Central memory CD8-positive, alpha-beta T cell (primary cell): ENCODE data around the gene NDE1.
A peak's percentile ranks its signal among the peaks of the same experiment; 100 is the strongest.
"Not testable (repeated sequence)": the region's sequence is repeated elsewhere in the genome, so short reads cannot be mapped to it uniquely, and the experiment has no call there.

ENCODE experiments used
- ATAC-seq: fragments of 150-1000 bp; cut with Tn5 transposase; replicated peaks from 2 replicates; pipeline ENCODE4 v1.10.0; 2022; ENCODE audit warnings: mild to moderate bottlenecking, moderate FRiP score, moderate number of reproducible peaks; ENCODE audit not compliant: poor library complexity, severe bottlenecking; ENCODE audit errors: extremely low read depth
- DNase-seq, 2 donors: peaks; one replicate each; pipeline ENCODE4 v3.0.0; 2021; ENCODE audit warnings: low spot score in 2 of 2
- H3K27ac Mint-ChIP-seq: one replicate; pipeline ENCODE4 v1.8.0; 2022; ENCODE audit warnings: low read depth, mild to moderate bottlenecking, moderate library complexity, mixed read lengths
- H3K27me3 Mint-ChIP-seq: one replicate; pipeline ENCODE4 v1.8.0; 2022; ENCODE audit warnings: mixed read lengths
- H3K36me3 Mint-ChIP-seq: one replicate; pipeline ENCODE4 v1.8.0; 2022; ENCODE audit warnings: mild to moderate bottlenecking, moderate library complexity, mixed read lengths; ENCODE audit not compliant: insufficient read depth
- H3K4me1 Mint-ChIP-seq: one replicate; pipeline ENCODE4 v1.8.0; 2022; ENCODE audit warnings: mixed read lengths
- H3K4me3 Mint-ChIP-seq: one replicate; pipeline ENCODE4 v1.8.0; 2022; ENCODE audit warnings: mild to moderate bottlenecking, moderate library complexity, mixed read lengths
- H3K9me3 Mint-ChIP-seq: one replicate; pipeline ENCODE4 v1.8.0; 2022; ENCODE audit warnings: mixed read lengths

NDE1 gene, protein sequence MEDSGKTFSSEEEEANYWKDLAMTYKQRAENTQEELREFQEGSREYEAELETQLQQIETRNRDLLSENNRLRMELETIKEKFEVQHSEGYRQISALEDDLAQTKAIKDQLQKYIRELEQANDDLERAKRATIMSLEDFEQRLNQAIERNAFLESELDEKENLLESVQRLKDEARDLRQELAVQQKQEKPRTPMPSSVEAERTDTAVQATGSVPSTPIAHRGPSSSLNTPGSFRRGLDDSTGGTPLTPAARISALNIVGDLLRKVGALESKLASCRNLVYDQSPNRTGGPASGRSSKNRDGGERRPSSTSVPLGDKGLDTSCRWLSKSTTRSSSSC

GRCh38 chr16:15650019-15650697, at the start of gene NDE1:
Gene NDE1, plus strand, starts transcription at chr16:15650245. Its CDS starts 14,534 bp downstream, at chr16:15664779.
- Mint-ChIP-seq H3K4me3 (peak within 1 kb of the TSS; percentile 98), H3K27ac (peak within 1 kb of the TSS; percentile 98), H3K27me3 (no peaks in the 10 kb centered on the region), H3K36me3 (peaks cover 21% of the 10 kb centered on the region), H3K4me1 (peaks cover 31% of the 10 kb centered on the region), H3K9me3 (no peaks in the 10 kb centered on the region)
- DNase-seq (peak; percentile 56 to 60), ATAC-seq (peak; percentile 97)

GRCh38 chr16:15601212-15601879, 48.7 kb upstream of the NDE1 start:
- no peaks in the 10 kb centered on the region for H3K27me3 Mint-ChIP-seq
- no peaks in the 10 kb centered on the region for H3K9me3 Mint-ChIP-seq
- H3K36me3 Mint-ChIP-seq = peaks cover 81% of the 10 kb centered on the region
- no peak overlapping the region for H3K27ac Mint-ChIP-seq
- H3K4me3 Mint-ChIP-seq = no peak overlapping the region
- ATAC-seq (no peak), DNase-seq (no peak)
- H3K4me1 Mint-ChIP-seq = peaks cover 17% of the 10 kb centered on the region

- H3K36me3 Mint-ChIP-seq = peaks cover 76% of the 10 kb centered on the region
- H3K4me3 Mint-ChIP-seq = no peak overlapping the region
- ATAC-seq = no peak
- no peak for DNase-seq
- peak overlapping the region; percentile 27 for H3K27ac Mint-ChIP-seq
- no peaks in the 10 kb centered on the region for H3K9me3 Mint-ChIP-seq
- H3K27me3 Mint-ChIP-seq = no peaks in the 10 kb centered on the region
- H3K4me1 Mint-ChIP-seq = peaks cover 24% of the 10 kb centered on the region
Measured at GRCh38 chr16:15602285-15603044, 47.6 kb upstream of the NDE1 start.

GRCh38 chr16:15604460-15605440, 45.3 kb upstream of the NDE1 start:
- Mint-ChIP-seq H3K36me3 (peaks cover 79% of the 10 kb centered on the region), H3K9me3 (no peaks in the 10 kb centered on the region), H3K4me3 (no peak overlapping the region), H3K27me3 (no peaks in the 10 kb centered on the region), H3K27ac (peak overlapping the region; percentile 26), H3K4me1 (peaks cover 24% of the 10 kb centered on the region)
- DNase-seq (no peak), ATAC-seq (no peak)

GRCh38 chr16:15605839-15606517, 44.1 kb upstream of the NDE1 start:
- no peaks in the 10 kb centered on the region for H3K27me3 Mint-ChIP-seq
- peaks cover 76% of the 10 kb centered on the region for H3K36me3 Mint-ChIP-seq
- no peak for ATAC-seq
- H3K4me3 Mint-ChIP-seq = no peak overlapping the region
- peak overlapping the region; percentile 83 for H3K27ac Mint-ChIP-seq
- H3K9me3 Mint-ChIP-seq = no peaks in the 10 kb centered on the region
- H3K4me1 Mint-ChIP-seq = peaks cover 22% of the 10 kb centered on the region
- no peak for DNase-seq

GRCh38 chr16:15606518-15607220, 43.4 kb upstream of the NDE1 start:
- H3K4me1 Mint-ChIP-seq = peaks cover 16% of the 10 kb centered on the region
- H3K36me3 Mint-ChIP-seq = peaks cover 74% of the 10 kb centered on the region
- no peak for ATAC-seq
- peak overlapping the region; percentile 83 for H3K27ac Mint-ChIP-seq
- no peak overlapping the region for H3K4me3 Mint-ChIP-seq
- no peaks in the 10 kb centered on the region for H3K9me3 Mint-ChIP-seq
- DNase-seq = no peak
- no peaks in the 10 kb centered on the region for H3K27me3 Mint-ChIP-seq

DNA sequence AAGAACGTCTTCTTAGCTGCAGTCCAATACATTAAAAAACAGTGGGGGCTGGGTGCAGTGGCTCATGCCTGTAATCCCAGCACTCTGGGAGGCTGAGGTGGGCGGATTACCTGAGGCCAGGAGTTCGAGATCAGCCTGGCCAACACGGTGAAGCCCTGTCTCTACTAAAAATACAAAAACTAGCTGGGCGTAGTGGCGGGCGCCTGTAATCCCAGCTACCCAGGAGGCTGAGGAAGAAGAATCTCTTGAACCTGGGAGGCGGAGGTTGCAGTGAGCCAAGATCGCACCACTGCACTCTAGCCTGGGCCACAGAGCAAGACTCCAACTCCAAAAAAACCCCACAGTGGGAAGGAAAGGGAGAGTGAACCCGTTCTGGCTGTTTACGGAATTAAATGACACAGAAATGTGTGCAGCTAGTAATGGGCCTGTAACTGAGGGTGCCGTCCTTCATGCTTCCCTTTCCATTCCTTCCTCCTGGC, 42.8 kb upstream of the NDE1 start:
- not testable (repeated sequence) for H3K27me3 Mint-ChIP-seq, H3K9me3 Mint-ChIP-seq, DNase-seq, H3K4me3 Mint-ChIP-seq, ATAC-seq
- peak overlapping the region; percentile 83 for H3K27ac Mint-ChIP-seq
- H3K4me1 Mint-ChIP-seq = peaks cover 16% of the 10 kb centered on the region
- H3K36me3 Mint-ChIP-seq = peaks cover 74% of the 10 kb centered on the region

DNA sequence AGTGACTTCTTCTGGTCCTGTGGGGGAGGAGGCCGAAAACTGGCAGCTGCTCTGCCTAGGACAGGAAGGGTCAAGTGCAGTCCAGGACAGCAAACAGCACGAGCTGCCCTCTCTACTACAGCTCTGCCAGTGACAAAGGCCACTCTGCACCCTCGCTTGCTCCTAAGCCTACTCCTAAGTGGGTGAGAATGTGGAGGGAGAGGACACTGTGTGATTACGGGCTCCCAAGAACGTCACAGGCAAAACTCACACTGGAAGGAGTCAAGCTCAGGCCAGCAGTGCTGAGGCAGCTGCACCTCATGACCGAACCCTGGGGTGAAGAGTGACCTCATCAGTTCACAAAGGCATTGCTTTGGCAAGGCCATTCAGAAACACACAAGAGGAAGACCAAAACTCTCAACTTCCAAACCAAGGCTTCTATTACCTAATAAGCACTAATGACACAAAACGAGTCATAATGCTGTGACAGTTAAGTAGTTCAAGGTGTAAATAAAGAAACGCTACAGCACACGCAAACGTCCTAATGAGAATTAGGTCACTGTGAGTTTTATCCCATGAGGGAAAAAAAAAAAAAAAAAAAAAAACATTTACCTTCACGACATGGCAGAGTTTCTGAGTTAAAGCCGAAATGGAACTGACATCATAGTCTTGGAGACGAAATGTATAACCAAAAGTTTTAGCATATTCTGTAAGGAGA, 42.2 kb upstream of the NDE1 start:
- DNase-seq = no peak
- Mint-ChIP-seq H3K36me3 (peaks cover 76% of the 10 kb centered on the region), H3K27ac (no peak overlapping the region), H3K27me3 (no peaks in the 10 kb centered on the region), H3K4me3 (no peak overlapping the region), H3K4me1 (peaks cover 16% of the 10 kb centered on the region), H3K9me3 (no peaks in the 10 kb centered on the region)
- no peak for ATAC-seq

- DNase-seq (no peak), ATAC-seq (no peak)
- peaks cover 16% of the 10 kb centered on the region for H3K4me1 Mint-ChIP-seq
- H3K36me3 Mint-ChIP-seq = peaks cover 76% of the 10 kb centered on the region
- no peaks in the 10 kb centered on the region for H3K27me3 Mint-ChIP-seq
- no peak overlapping the region for H3K27ac Mint-ChIP-seq
- no peaks in the 10 kb centered on the region for H3K9me3 Mint-ChIP-seq
- H3K4me3 Mint-ChIP-seq = no peak overlapping the region
Measured at GRCh38 chr16:15608398-15609285, 41.4 kb upstream of the NDE1 start.

DNA sequence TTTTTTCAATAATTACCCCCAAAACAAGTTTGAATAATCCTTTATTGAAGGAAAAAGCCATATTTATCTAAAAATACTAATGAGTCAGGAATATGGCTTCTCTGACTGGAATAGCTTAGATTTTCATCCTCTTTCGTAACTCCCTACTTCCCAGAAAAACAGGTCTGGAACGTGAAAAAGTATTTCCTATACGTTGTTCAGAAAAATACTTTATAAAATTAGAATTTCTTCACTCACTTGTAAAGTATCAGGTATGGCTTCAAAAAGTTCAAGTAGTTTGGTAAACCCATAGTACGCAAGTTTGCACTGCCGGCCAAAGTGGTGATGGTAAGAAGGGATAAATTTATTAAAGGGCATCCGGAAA, 40.8 kb upstream of the NDE1 start:
- Mint-ChIP-seq H3K27ac (no peak overlapping the region), H3K4me1 (peaks cover 16% of the 10 kb centered on the region), H3K9me3 (no peaks in the 10 kb centered on the region), H3K4me3 (no peak overlapping the region), H3K27me3 (no peaks in the 10 kb centered on the region), H3K36me3 (peaks cover 77% of the 10 kb centered on the region)
- DNase-seq (no peak), ATAC-seq (no peak)
